Stimulated activated CD8-positive, alpha-beta memory T cell treated with anti-CD3 and anti-CD28 coated beads, Interleukin-7, amount 100 ng/mL, for 4 hours (primary cell): ENCODE data around the gene GARNL3.

Source experiments
- DNase-seq, 2 donors: peaks; one replicate each; pipeline ENCODE4 v3.0.0-alpha.2; 2020; ENCODE audit warnings: low read depth in 2 of 2

Gene GARNL3

DNA sequence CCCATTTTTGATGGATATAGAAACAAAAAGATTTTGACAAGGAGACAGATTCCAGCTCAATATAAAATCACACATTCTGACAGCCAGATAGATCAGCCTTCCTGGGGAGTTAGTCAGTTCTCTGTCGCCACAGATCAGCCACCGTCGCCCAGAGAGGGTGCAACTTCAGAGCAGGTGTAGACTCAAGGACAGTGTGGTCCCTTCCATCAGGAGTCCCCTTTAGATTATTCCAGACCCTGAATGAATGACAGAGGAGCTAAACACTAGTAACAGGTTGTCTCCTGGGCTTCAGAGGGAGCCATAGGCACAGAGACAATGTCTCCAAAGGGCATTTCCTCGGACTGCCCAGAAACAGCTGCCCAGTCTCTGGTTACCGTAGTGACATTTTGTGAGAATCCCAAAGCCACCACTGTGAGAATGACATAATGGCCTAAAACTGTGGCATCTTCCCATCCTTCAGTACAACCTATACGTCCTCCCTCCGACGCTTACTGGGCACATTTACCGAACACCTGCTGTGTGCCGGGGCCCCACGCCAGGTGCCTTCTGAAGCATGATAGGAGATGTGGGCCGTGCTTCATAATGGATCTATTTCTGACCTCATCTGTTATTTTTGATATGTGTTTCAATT, 85.0 kb downstream of the GARNL3 start:
- no peak for DNase-seq

DNA sequence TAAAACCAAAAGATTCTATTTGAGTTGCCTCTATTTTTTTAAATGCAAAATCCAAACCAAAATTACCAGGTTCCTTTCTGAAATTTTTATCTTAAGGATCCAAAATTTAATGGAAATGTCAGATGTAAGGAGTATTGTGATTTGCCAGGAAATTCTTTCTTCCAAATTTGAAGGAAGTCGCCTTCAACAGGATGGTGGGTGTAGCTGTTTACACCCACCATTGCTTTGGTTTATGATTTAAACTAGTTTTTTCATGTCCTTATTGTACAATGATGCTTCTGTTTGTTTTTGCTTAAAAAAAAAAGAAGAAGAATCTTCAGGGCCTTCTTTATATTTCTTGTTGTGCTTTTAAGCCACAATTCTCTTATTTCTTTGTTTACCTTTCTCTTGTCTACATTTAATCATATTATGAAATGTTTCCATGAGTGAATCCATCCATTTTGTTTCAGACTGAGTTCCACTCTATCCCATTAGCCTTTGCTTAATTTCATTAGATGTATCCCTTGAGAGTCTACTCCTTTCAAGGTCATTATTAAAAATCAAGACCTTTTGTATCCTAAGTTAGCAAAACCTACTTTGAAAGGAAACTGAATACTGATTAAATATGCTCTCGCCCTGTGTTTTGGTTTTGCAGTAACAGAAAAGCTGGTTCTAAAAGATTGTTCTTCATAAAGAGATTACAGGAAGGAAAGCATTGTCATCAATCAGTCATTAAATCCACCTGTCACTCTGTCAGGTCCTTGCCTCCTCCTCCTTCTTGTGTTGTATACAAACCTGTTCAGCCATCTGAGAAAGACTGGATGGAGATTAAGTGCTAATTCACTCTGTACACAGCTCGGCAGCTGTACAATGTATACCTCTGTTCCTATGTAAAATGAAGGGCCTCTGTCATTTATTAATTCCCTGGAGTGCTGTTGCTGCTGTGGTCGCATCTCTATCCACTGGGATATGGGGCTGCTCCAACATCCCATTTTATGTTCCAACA, 86.9 kb downstream of the GARNL3 start:
- no peak for DNase-seq

DNA sequence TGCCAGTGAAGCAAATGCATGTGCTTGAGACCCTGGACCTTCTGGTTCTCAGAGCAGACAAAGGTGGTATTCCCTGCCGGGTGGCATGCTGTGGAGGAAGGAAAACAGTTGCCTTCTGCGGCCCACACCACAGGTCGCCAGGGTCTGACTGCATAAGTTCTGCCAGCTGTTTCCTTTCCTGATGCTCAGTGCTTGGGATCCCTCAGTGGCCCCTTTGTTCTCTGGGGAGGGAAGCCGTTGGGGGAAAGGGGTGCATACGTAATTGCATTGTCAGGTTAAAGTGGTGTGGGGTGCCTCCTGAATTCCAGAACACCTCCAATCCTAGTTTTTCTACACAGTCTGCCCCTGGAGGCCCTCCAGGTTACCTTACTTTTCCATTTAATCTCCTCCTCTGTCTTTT, 89.3 kb downstream of the GARNL3 start:
- no peak for DNase-seq

DNA sequence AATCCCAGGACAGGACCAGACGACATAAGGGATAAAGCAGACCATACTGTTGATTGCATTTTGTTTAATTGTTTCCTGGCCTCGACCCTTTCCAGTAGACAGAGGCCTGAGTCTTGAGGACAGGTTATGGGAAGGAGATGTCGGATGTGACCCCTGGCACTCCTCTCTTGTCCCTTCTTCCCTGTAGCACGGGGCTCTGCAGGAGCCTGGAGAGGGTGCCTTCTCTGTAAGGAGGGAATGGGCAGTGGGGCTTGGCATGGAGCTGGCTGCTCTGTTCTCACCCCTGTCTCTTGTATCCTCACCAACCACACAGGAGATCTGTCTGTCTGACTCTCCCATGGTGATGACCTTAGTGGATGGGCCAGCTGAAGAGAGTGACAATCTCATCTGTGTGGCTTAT, 92.3 kb downstream of the GARNL3 start:
- no peak for DNase-seq

DNA sequence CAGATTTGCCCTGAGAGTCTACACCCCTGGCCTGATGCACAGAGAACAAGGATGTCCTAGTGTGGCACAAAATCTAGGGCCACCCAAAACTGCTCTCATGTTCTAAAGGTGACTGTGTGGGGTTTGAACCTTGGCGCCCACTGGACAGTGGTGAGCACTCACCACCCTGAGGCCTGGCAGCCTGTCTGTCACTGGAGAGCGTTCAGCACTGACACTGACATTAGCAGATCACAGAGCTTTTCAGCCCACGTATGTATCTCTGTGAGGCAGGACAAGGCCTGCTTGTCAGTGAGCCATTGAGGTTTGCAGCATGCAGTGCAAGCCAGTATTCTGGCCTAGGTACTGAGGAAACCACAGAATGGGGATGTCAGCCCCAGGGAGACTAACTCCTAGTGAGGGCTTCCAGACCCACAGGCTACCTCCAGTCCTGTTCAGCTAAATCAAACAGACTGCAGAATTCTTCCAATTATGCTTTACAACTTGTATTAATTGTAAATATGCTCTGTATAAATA, 93.5 kb downstream of the GARNL3 start:
- no peak for DNase-seq

DNA sequence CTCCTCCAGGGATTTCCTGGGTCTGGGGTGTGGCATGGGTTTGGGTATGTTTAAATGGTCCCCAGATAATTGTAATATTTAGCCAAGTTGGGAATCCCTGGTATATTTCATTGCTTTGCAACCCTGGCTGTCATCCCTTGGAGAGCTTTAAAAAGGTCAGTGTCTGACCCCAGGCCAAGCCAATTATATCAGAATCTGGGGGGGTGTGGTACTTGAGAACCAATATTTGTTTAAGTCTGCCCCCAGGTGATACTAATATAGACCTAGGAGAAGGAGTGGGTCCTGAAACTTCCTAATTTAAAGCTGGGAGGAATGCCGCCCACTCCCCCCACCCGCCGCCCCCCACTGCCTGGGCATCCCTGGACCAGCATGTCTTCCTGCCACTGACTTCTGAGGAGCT, 94.2 kb downstream of the GARNL3 start:
- DNase-seq: no peak

DNA sequence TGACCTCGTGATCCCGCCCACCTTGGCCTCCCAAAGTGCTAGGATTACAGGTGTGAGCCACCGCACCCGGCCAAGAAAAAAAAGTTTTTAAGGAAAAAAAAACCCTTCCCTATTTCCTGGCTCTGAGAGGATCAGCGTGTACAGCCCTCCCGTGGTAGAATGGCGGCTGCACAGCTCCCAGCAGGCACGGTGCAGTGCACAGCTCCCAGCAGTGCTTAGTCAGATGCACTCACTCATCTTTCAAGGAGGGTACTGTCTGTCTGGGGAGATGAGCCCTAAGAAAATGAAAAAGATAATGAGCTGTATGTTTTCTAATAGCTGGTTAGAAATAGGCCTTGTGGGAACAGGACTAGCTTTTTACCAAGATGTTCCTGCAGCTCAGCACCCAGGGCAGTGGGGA, 95.7 kb downstream of the GARNL3 start:
- DNase-seq: no peak

DNA sequence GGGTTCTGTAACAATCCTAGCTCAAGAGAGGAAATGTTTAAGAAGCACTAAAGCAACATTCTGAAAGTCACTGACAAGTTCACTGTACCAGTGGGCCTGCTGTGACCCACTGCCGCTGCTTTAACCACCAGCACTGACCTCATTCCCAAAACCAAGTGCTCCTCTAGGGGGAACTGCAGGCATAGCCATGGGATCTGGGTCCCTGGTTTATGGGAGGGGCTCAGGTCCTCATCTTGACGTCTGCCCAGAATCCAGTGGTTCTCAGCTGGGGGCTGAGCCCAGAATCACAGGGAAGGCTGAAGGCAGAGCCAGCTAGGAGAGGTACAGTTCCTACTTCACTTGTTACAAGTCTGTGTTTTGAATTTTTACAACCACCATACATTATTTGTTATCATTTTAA, 96.3 kb downstream of the GARNL3 start:
- no peak for DNase-seq

DNA sequence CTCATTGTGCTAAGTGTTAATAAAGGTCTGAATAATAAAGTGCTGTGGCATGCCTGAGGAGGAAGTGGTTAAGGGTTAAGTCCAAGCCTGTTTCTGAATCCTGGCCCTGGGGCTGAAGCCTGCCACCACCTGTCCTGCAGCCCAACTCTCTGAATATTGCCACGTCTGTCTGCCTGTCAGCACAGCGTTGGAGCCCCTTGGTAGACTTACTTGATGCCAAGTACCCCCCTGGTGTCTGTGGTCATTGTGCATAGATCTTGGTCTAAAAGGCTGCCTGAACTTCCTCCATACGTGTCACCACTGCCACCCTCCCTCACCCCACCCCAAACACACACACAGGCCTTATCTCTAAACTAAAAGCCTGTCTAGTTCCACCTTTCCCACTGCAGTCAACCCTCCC, 97.0 kb downstream of the GARNL3 start:
- no peak for DNase-seq

DNA sequence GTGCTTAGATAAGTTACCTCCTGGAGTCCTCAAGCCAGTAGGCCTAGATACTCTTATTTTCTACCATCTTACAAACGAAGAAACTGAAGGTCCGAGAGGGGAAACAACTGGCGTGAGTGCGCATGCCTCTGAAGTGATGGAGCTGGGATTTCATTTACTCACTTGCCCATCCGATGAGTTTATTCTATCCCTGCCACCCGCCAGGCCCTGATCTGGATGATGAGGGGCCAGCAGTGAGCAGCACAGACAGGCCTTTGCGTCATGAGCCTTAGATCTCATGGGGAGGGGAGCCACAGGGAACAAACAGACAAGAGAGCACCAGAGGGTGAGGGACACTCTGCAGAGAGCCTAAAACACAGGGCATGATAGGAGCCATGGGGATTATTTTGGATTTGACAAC, 98.3 kb downstream of the GARNL3 start:
- no peak for DNase-seq

DNA sequence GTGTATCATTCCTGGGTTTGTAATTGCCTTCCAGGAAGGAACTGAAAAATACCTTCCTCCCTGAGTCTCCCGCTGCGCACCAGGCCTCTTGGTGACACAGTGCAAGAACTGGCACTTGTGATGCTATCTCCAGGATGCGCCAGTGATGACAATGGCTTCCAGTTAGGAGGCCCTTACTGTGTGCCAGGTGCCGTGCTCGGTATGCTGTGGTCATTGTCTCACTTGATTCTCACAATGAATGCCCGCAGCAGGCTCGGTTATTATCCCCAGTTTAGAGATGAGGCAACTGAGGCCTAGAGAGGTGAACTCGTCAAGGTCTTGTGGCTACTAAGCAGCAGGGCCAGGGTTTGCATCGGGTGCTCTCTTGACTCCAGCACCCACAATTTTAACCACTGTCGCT, 100.9 kb downstream of the GARNL3 start:
- no peak for DNase-seq

DNA sequence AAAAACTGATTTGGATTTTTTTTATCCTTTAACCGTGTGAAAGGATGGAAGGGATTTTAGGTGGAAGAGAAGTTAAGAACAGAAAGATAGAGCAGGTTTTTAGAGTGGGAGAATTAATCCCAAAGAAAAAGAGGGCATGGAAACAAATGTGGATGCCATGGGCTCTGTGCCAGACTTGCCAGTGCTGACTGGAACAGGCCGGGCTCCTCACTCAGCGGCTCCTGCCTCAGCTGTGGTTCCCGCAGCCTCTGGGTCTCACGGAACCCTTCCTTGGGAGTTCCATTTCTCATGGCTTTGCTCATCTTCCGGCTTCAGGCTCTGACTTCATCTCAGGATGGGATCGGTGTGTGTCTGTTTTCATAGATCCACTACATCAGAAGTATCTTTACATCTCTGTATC, 102.0 kb downstream of the GARNL3 start:
- no peak for DNase-seq

DNA sequence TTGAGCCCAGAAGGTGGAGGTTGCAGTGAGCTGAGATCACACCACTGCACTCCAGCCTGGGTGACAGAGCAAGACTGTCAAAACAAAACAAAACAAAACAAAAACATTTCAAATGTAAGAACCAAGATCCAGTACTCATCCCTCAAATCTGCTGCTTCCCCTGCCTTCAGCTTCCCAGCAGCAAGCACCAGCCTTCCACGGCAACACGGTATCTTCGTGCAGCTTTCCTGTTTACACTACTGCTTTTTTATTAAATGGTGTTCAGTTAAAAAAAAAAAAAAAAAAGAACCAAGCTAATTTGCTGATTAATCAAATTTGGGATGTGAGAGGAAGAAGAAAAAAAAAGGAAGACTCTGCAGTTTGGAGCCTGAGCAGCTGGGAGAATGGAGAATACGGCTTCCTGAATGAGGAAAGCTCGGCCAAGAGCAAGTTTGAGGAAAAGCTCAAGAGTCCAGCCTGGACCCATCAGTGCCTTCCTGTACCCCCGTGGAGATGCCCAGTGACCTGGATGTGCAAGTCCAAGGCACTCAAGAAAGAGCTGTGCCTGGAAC, 104.4 kb downstream of the GARNL3 start:
- no peak for DNase-seq

DNA sequence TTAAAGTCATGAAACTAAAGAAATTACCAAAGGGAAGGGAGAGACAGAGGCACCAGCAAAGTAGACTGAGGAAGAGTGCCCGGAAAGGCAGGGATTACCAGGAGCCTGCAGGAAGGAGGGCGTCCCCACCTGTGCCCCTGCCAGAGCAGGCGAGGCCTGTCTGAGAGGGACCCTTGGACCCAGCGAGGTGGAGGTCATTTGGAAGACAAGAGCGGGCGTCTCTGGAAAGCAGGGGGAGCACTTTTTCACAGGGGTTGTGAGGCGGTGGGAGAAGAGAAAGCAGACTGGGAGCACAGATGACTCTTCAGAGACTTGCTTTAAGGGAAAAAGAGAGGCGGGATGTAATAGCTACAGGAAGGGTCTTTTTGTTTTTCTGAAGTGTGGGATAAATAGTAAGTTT, 104.9 kb downstream of the GARNL3 start:
- DNase-seq: no peak

DNA sequence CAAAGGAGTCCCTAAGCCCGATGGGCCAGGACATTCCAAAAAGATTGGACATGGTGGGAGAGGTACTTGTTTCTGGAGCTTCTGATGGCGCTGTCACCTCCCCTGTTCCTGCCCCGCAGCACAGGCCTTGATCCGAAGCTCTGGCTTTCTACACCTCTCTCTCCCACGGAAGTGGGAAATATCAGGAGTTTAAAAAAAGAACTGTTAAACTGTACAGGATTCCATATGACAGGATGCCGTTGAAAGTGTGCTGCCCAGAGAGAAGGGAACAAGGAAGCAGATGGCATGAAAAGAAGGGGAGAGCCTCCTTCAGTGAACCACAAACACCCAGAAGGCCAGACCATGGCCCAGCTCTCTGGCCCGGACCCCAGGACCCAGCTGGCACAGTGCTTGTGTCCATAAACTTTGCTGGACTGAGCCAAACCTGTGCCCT, 105.6 kb downstream of the GARNL3 start:
- no peak for DNase-seq

DNA sequence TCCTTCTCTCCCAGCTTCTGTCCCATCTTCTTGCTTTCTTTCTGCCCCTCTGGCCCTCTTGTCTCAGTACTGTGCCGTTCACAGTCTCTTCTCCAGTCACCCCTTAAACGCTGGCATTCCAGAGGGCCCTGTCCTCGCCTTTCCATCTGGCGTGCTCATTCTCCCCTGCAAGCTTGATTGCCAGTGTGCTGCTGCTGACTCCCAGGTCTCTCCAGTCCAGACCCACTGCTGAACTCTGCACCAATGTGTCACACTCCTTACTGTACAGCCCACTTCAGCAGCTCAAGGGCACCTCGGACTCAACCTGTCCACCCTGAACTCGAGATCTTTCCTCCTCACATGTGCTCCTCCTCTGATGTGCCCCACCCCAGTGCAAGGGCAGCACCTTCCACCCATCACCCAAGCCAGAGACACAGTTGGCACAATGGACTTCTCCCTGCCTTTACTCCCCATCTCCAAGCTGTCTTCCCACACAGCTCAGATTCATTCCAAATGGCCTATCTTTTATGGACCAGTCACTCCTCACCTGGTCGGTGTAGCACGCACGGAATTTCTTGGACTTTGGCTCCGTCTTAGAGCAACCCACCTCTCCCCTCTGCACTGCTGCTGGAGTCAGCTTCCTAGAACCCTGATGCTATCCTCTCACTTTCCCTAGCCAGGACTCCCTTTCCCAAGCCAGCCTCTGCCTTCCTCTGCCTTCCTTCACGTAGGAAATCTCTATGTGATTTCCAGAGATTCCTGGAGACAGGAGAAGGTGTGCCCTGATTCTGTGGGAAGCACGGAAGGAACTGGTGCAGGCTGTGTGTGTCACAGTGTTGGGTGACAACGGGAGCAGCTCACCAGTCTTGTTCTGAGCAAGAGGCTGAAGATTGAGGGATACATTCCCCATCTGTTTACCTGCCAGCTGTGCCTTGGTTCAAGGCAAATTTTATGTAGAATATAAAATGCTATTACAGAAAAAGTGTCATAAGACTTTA, 106.4 kb downstream of the GARNL3 start:
- no peak for DNase-seq

DNA sequence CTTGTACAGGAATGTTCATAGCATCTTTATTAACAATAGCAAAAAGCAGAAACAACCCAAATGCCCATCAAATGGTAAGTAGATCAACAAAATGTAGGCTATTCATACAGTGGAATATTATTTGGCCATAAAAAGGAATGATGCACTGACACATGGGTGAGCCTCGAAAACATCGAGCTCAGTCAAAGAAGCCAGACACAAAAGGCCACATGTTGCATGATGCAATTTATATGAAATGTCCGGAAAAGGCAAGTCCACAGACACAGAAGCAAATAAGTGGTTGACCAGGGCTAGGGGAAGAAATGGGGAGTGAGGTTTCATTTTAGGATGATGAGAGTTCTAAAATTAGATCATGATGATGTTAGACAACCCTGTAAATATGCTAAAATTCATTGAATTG, 115.9 kb downstream of the GARNL3 start:
- no peak for DNase-seq

DNA sequence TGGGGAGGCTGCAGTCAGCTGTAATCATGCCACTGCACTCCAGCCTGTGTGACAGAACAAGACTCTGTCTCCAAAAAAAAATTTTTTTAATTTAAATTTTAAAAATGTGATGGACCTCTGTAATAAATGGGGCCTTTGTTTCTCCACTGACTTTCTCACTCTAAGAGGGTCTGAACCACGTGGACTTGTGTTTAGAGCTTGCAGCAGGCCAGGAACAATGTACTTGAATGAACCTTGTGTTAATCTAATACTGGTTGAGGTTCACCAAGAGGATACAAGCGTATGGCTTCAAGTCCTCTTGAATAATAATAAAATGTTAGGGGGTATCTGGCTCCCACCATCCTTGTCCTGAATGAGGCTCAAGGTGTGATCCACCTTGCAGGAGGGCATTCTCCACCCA, 118.0 kb downstream of the GARNL3 start:
- no peak for DNase-seq

DNA sequence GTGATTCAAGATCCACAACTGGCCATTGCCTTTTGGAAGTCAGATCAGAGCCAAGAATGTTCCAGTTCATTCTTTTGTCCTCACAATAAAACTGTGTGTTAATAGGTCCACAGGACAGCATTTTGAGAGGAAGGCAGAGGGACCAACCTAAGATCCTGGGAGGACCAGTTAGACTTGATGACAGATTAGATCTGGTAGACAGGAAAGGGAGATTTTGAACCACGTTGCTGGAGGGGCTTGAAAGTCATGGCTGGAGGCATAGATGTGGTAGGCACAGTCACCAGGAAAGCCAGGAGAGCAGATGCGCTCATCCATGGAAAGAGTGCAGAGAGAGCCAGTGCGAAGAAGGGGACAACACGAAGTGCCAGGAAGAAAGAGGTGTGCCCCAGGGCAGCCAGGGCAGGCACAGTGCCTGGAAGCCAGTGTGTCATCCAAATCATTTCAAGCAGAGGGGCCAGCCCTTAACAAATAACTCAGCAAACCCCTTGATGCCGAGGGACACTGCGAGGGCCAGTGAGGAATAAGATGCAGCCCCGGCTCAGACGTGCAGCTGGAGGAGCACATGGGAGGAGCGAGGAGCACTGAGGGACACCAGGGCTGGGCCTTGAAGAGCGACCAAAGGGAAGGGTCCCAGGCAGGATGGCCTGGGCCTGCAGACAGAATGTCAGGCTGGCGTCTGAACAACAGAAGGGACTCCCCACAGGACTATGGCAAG, 119.6 kb downstream of the GARNL3 start:
- DNase-seq: no peak

DNA sequence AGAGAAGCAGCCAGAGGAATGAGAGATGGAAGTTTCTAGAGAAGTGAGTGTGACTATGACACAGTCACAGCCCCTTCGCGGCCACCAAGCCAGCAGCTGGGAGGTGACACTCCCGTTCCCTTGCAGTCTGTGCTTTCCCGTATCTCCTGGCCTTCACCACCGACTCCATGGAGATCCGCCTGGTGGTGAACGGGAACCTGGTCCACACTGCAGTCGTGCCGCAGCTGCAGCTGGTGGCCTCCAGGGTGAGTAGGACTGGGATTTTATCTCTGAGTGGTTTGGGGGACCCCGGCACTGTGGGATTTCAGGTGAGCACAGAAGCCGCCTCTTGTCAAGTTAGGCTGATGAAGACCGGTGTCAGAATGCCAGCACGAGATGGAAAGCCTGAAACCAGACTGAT, 120.3 kb downstream of the GARNL3 start:
- no peak for DNase-seq

DNA sequence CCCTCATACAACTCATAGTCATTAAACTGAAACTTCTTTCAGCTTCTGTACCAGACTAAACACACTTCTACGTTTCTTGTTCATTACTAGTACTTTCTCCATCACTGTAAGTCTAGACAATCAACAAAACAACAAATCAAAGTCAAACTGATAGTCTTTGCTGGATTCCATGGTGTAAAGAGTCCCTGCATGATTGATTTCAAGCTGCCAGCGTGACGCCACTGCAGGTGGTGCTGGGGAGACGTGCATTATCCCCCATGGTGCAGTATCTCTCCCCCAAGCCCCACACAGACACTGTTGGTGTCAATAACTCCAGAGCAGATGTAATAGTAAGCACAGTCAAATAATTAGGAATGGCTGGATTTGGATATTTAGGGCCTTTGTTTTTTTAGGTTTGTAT, 121.7 kb downstream of the GARNL3 start:
- no peak for DNase-seq
